ENCODE measurements around the gene RAB17.

Gene RAB17

GRCh38 chr2:237539681-237540080, 50.9 kb downstream of the RAB17 start:
- DNase-seq (ENCODE audit: low read depth, low spot score), result no peak

- DNase-seq (ENCODE audit: low read depth, low spot score), result no peak
Measured at GRCh38 chr2:237538901-237539300, 51.6 kb downstream of the RAB17 start.

GRCh38 chr2:237538001-237538720, 52.4 kb downstream of the RAB17 start:
- DNase-seq (ENCODE audit: low read depth, low spot score), result no peak

GRCh38 chr2:237536617-237537016, 53.9 kb downstream of the RAB17 start:
- no peak for DNase-seq (ENCODE audit: low read depth, low spot score)

GRCh38 chr2:237536083-237536415, 54.5 kb downstream of the RAB17 start:
- DNase-seq (ENCODE audit: low read depth, low spot score), result no peak

GRCh38 chr2:237535385-237536082, 55.0 kb downstream of the RAB17 start:
- DNase-seq (ENCODE audit: low read depth, low spot score), result no peak

- no peak for DNase-seq (ENCODE audit: low read depth, low spot score)
Measured at GRCh38 chr2:237534380-237534779, 56.2 kb downstream of the RAB17 start.

- DNase-seq (ENCODE audit: low read depth, low spot score), result no peak
Measured at GRCh38 chr2:237533668-237534161, 56.8 kb downstream of the RAB17 start.

GRCh38 chr2:237532160-237532559, 58.4 kb downstream of the RAB17 start:
- no peak for DNase-seq (ENCODE audit: low read depth, low spot score)

- no peak for DNase-seq (ENCODE audit: low read depth, low spot score)
Measured at GRCh38 chr2:237530472-237531433, 59.8 kb downstream of the RAB17 start.

- DNase-seq (ENCODE audit: low read depth, low spot score), result no peak
Measured at GRCh38 chr2:237529452-237530402, 60.8 kb downstream of the RAB17 start.

GRCh38 chr2:237527766-237528165, 62.8 kb downstream of the RAB17 start:
- DNase-seq (ENCODE audit: low read depth, low spot score), result no peak

GRCh38 chr2:237527233-237527632, 63.3 kb downstream of the RAB17 start:
- DNase-seq (ENCODE audit: low read depth, low spot score), result no peak

GRCh38 chr2:237525559-237526157, 64.9 kb downstream of the RAB17 start:
- no peak for DNase-seq (ENCODE audit: low read depth, low spot score)

- DNase-seq (ENCODE audit: low read depth, low spot score), result no peak
Measured at GRCh38 chr2:237524631-237525030, 65.9 kb downstream of the RAB17 start.

Data from activated CD4-positive, CD25-positive, alpha-beta regulatory T cell treated with anti-CD3 and anti-CD28 coated beads, Interleukin-2, amount 50 U/mL, for 16 hours (primary cell).